Heart left ventricle (tissue), 13 donors: Measurements from ENCODE around the gene C8G.
A peak's percentile ranks its signal among the peaks of the same experiment; 100 is the strongest.

Experiments
- POLR2A ChIP-seq, 2 donors: fragments of 450-650 bp; IDR thresholded peaks; one replicate each; pipeline ENCODE4 v1.6.1; 2017; ENCODE audit warnings: antibody characterized with exemption in 2 of 2, mild to moderate bottlenecking in 2 of 2, moderate library complexity in 2 of 2
- TF ChIP-seq, protein P1 (sequence below), 12 donors: fragments of 200-600 bp; sonication (generic) in 4 of 12; IDR thresholded peaks; one replicate each; pipeline versions ENCODE4 v1.5.0 to v1.8.0; 2018 to 2022; ENCODE audit warnings: antibody characterized with exemption in 12 of 12, mild to moderate bottlenecking in 5 of 12
- donor health status: ischemic (EF 13 %, LVEDD 7.1; RV severe dilation, severe dysfunction).
- donor health status: DM: no; HTN: yes; CAD: no.
- donor health status: DM: no; HTN: no; CAD: no.
- donor health status: ischemic (EF 25% LVEDD 6.9; RV normal size, moderate dysfunction).
- donor health status: ischemic (EF 25% LVEDD 5.7; RV mildly dilated, moderate dysfunction).
- donor health status: ischemic (EF 35%, LVEDD 5.7; RV mildly dilated, moderate dysfunction).
- donor health status: nonischemic (EF 11% LVEDD 7.7; RV severe dilation, severe dysfunction).
- donor health status: DM: yes; HTN: yes; CAD: no.
- donor health status: PGD.
- donor health status: ischemic (EF 29% LVEDD 5.4; RV normal size, mild dysfunction).
- donor health status: nonischemic (EF 23%, LVEDD 6.1; RV moderate dilation, normal function).

- TF ChIP-seq, protein P1, sequence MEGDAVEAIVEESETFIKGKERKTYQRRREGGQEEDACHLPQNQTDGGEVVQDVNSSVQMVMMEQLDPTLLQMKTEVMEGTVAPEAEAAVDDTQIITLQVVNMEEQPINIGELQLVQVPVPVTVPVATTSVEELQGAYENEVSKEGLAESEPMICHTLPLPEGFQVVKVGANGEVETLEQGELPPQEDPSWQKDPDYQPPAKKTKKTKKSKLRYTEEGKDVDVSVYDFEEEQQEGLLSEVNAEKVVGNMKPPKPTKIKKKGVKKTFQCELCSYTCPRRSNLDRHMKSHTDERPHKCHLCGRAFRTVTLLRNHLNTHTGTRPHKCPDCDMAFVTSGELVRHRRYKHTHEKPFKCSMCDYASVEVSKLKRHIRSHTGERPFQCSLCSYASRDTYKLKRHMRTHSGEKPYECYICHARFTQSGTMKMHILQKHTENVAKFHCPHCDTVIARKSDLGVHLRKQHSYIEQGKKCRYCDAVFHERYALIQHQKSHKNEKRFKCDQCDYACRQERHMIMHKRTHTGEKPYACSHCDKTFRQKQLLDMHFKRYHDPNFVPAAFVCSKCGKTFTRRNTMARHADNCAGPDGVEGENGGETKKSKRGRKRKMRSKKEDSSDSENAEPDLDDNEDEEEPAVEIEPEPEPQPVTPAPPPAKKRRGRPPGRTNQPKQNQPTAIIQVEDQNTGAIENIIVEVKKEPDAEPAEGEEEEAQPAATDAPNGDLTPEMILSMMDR (IDR thresholded peaks at IDR 0.05): peak; percentile 12 to 60 (median 38)
- no peak for TF ChIP-seq POLR2A (IDR thresholded peaks at IDR 0.05)
These were observed 30.6 kb downstream of the C8G start for GRCh38 chr9:136975644-136976043.
